T47D (cell line): Measurements from ENCODE around the gene YY1.

ENCODE experiments used
- DNase-seq, 2 experiments: peaks; one replicate each; pipeline versions ENCODE4 v3.0.0 to v3.0.0-alpha.2; 2011 to 2012; ENCODE audit warnings: low read depth in 1 of 2, low spot score in 1 of 2
- JUND ChIP-seq: IDR thresholded peaks from 2 replicates; pipeline ENCODE4 v1.6.1; 2012; ENCODE audit warnings: low read depth
- in situ Hi-C: cut with HindIII; loops from 2 replicates; pipeline ENCODE4 v1.10.0; 2016; ENCODE audit warnings: low sequenced_read_pairs, low pct_unique_long_range_greater_than_20kb

Gene YY1

DNA sequence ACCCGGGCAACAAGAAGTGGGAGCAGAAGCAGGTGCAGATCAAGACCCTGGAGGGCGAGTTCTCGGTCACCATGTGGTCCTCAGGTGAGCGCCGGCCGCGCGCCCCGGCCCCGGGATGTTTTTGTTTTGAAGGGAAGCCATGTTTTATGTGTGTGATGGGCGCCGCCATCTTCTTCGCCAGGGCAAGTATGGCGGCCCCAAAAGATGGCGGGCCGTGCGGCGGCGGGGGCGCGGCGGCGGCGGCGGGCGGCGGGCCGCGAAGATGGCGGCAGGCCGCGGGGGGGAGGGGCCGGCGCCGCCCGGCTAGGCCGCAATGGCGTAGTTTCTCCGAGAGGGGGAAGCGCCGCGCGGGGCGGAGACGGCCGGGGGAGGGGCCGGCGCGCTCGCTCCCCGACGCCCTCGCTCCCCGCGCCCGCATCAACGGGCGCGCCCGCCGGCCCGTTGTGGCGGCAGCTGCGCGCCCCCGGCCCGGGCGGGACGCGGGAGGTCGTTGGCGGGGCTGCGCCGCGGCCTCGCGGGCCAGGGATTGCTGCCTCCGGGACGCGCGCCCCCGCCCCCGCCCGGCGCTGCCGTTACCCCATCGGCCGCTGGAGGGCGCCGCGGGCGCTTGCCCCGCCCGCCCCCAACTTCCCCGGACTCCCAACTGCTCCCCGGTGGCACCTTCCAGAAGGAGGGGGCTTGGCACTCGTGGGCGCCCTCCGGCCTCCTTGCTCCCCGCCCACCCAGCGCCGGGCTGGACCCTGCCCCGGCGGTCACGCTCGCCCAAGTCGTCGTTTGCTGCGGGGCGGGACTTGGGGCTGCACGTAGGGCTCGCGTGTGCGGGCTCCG lies 1.1 kb downstream of the YY1 start:
- in situ Hi-C loops, result no loop called here
- DNase-seq, result peak; percentile 72 to 94
- TF ChIP-seq JUND, result no peak

DNA sequence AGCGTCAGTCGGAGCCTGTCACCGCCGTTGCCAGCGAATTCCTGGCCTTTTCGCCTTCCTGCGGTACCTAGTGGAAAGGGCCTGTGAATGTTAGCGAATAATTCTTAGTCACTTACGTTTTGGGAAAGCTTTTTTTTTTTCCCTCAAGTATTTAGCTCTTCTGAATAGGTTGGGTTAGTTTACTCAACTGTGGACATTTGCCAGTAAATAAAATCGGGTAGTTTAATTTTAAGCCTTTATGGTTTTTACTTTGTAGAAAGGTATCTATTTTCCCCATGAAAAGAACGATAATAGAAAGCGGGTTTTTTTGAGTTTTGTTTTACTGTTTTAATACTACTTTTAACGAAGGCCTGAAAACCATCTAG lies 1.7 kb downstream of the YY1 start:
- in situ Hi-C loops, result no loop called here
- DNase-seq, result no peak
- no peak for TF ChIP-seq JUND

DNA sequence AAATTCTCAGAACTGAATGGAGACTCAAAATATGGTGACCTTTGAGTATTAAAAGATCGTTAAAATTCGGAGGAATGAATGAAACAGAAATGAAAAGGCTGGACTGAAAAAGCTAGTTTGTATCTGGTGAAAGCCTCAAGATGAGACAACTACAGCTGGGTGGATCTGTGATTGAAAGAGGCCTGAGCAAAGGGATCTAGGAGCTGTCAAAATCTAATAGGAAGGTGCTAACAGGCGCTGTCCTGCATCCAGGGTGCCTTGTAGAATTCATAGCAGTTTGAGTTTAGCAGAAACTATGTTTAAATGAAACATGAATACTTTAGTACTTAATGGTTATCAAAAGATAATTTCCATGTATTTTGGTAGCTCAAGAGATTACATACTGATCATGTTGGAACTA lies 2.3 kb downstream of the YY1 start:
- DNase-seq, result no peak
- in situ Hi-C loops, result no loop called here
- no peak for TF ChIP-seq JUND

DNA sequence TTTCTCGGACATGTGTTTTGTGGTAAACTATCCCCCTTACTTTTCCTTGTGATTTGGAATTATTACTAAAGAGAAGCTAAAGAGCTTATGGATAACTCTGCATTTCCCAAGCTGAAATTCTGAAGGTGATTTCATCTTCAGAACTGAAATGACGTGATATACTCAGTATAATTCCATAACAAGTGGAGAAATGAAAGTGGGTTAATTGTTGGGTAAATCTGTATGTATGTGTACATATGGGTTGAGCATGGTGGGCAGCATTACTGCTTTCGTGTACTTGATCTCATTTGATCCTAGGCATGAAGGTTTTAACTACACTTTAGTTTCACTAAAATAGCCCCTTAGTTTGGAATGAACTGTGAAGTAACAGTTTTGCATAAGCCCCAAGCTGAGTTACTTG lies 4.1 kb downstream of the YY1 start:
- in situ Hi-C loops, result no loop called here
- TF ChIP-seq JUND, result no peak
- no peak for DNase-seq

DNA sequence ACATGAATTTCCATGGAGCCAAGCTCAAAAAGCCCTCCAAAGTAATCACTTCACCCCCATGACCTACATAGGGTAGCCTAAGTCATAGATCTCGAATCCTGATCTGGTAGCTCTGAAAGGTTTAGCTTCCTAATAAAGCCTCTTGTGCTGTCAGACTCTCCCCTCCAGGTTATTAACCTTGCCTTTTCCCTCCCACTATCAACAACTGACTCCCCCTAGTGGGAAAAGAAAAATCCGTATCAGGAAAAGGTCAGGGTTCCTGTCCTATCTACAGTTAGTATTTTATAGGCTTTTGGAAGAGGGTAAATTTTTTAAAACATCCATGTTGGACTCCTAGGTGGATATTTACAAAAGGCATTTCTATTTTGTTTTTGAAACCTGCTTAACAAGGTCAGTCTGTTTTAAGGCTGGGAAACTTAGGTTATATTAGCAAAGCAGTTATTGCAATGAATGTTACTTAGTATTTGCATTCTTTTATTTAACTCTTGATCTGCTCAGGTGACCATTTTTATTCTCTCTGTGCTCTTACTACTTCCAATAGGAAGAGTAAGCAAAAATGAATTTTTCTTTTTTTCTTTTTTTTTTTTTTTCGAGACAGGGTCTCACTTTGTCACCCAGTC lies 8.0 kb downstream of the YY1 start:
- in situ Hi-C loops, result no loop called here
- DNase-seq, result peak in 1 of 2 experiments; percentile 40
- TF ChIP-seq JUND, result no peak

DNA sequence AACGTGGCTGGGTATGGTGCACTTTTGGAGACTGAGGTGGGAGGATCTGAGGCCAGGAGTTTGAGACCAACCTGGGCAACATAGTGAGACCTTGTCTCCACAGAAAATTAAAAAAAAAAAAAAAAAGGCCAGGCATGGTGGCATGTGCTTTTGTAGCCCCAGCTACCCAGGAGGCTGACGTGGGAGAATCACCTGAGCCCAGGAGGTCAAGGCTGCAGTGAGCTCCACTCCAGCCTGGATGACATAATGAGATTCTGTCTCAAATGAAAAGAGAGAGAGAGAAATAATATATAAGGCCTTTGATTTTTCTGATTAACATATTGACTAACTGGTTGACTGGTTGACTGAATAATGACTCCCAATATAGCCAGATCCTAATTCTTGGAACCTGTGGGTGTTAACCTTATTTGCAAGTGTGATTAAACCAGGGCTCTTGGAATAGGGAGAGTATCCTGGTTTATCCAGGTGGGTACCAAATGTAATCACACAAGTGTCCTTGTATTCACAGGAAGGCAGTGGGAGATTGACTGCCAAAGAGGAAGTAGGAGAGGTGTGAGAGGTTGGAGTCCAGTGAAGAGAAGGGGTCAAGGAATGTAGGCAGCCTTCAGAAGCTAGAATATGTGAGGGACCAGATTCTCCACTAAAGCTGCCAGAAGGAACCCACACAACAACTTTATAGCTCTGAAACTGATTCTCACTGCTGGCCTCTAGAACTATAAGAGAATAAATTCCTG lies 12.0 kb downstream of the YY1 start:
- no peak for DNase-seq
- in situ Hi-C loops, result no loop called here
- no peak for TF ChIP-seq JUND

DNA sequence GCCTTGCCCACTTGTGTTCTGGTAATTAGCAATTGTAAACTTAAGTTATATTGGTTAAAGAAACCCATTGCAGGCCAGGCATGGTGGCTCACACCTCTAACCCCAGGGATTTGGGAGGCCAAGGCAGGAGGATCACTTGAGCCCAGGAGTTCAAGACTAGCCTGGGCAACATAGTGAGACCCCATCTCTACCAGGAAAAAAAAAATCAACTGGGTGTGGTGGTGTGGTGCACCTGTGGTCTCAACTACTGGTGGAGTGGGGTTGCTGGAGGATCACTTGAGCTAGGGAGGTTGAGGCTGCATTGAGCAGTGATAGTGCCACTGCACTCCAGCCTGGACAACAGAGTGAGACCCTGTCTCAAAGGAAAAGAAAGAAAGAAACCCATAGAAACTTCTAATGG lies 13.7 kb downstream of the YY1 start:
- TF ChIP-seq JUND, result no peak

DNA sequence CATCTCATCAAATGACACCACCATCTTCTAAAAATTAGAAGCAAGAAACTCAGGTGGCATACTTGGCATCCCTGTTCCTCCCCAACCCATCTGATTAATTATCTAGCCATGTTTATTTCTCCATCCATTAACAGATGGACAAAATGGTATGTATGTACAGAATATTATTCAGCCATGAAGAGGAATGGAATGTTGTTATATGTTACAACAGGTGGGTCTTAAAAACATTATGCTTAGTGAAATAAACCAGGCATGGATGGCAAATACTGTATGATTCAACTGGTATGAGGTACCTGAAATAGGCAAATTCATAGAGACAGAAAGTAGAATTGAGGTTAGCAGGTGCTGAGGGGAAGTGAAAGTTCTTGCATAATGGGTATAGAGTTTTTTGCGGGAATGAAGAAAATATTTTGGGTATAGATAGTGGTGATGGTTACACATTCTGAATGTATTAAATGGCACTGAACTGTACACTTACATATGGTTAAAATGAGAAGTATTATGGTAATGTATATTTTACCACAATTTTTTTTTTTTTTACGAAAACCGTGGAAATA lies 17.5 kb downstream of the YY1 start:
- in situ Hi-C loops, result no loop called here
- no peak for DNase-seq
- TF ChIP-seq JUND, result no peak

More for the DNA sequence above, 13.7 kb downstream of the YY1 start:
- in situ Hi-C loops, result no loop called here
- DNase-seq, result no peak

DNA sequence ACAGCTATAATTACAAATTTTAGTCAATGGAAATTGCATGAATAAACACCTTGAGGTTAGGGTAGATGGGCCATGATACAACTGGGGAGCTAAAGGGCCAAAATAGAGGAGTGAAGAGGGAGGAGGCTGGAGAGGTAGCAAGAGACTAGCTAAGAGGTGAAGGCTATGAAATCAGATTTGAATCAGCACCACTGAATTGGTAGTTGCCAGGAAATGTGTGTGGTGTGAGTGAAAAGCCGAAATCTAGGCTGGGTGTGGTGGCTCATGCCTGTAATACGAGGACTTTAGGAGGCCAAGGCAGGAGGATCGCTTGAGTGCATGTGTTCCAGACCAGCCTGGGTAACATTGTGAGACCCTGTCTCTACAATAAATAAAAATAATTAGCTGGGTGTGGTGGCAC lies 22.7 kb downstream of the YY1 start:
- TF ChIP-seq JUND, result no peak
- in situ Hi-C loops, result no loop called here
- DNase-seq, result no peak

DNA sequence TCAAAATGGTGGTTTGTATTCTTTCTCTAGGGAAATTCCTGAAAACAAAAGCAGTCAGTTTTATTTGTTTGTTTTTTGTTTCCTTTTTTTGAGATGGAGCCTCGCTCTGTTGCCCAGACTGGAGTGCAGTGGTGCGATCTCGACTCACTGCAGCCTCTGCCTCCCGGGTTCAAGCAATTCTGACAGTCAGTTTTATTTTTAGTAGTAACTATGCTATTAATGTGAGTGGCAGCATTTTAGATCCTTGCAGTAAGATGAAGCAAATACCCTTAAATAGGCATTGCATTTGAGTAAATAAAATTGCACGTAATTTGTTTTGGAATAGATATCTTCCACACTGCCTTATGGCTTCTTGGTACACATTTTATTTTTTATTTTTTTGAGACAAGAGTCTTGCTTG lies 23.6 kb downstream of the YY1 start:
- in situ Hi-C loops, result no loop called here
- DNase-seq, result no peak
- TF ChIP-seq JUND, result no peak

DNA sequence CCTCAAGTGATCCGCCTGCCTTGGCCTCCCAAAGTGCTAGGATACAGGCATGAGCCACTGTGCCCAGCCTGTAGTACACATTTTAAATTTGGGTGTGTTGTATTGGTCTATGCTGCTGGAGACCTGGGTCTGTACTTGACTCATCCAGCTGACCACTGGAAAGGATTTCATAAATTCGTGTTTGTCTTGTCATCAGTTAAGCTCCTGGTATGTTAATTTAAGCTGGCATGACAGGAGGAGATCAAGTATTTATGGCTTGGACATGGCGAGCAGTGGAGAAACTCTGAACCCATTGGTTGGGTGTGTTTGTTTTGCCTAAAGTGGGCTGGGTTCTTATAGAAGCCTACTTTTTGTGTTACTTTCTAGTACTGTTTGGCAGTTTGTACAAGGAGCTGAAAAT lies 24.2 kb downstream of the YY1 start:
- no peak for TF ChIP-seq JUND
- in situ Hi-C loops, result no loop called here
- peak in 1 of 2 experiments; percentile 49 for DNase-seq

DNA sequence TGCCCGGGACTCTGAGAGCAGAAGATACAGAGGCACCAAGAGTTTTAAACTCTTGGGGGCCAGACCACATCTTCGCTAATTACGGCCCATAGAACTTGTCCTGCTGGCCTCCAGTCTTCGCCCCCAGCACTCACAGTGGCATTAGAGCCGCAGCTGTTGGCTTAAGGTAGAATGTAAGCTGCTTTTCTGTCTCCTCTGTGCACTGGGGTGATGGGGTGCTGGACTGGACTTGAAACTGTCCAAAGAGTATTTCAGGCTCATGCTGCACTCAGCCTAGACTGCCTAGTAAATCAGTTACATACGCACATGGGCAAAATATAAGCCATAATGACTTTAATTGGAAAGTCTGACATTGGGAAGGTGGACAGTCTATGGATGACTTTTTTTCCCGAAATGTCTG lies 29.0 kb downstream of the YY1 start:
- no peak for TF ChIP-seq JUND
- in situ Hi-C loops, result no loop called here
- no peak for DNase-seq
